A549 treated with AZD2906 at 1 μM for 4 hours (cell line): ENCODE results near the gene FUT1. TPM values are rescaled to one million over a fixed set of nuclear protein-coding genes. Genes with fewer than 3 reads are reported as not detected.

Source experiments
- total RNA-seq: library from RNA; stranded (reverse); fragments of 200-300 nt; extraction: Qiagen RNA extraction; gene quantifications from 5 replicates; pipeline ENCODE4 v1.2.3, GENCODE V29; 2022

The FUT1 gene
- 0.04 to 0.13 TPM (median 0.06 TPM) in 5 replicates for total RNA-seq

GRCh38 chr19:48752496-48753365 is at the start of gene FUT1:
Gene FUT1, minus strand, starts transcription at chr19:48752641. Its CDS starts 1,360 bp downstream, at chr19:48751281.

GRCh38 chr19:48755084-48755641 is 2.7 kb upstream of the FUT1 start, which contains the start of gene FGF21:
Gene FGF21, plus strand, starts transcription at chr19:48755524. Its CDS starts 713 bp downstream, at chr19:48756237.

GRCh38 chr19:48746738-48747575 is 5.5 kb downstream of the FUT1 start, which contains the start of gene IZUMO1:
Gene IZUMO1, minus strand, starts transcription at chr19:48746909. Its CDS starts 1,050 bp downstream, at chr19:48745859.

GRCh38 chr19:48740164-48740972 is 12.1 kb downstream of the FUT1 start, which contains the start of gene RASIP1:
Gene RASIP1, minus strand, starts transcription at chr19:48740610. Its CDS starts 328 bp downstream, at chr19:48740282.

GRCh38 chr19:48719263-48720171 is 32.9 kb downstream of the FUT1 start, which contains the start of gene MAMSTR:
Gene MAMSTR, minus strand, starts transcription at chr19:48719725. Its CDS starts 694 bp downstream, at chr19:48719031.

Other genes with a start within 250 kb of the FUT1 start
- gene LMTK3, start 240.8 kb downstream of the FUT1 start, total RNA-seq, result 2.5 to 5.4 TPM (median 5.0 TPM) in 5 replicates
- 13.7 to 18.5 TPM (median 15.6 TPM) in 5 replicates for gene SULT2B1, start 200.5 kb downstream of the FUT1 start, total RNA-seq
- 0.06 TPM in 1 of 5 replicates, not detected in the others for gene SPACA4, start 145.9 kb downstream of the FUT1 start, total RNA-seq
- 0.12 to 0.40 TPM (median 0.21 TPM) in 5 replicates for gene FAM83E, start 137.6 kb downstream of the FUT1 start, total RNA-seq
- gene RPL18, start 133.5 kb downstream of the FUT1 start, total RNA-seq, result 3,280 to 3,604 TPM (median 3,357 TPM) in 5 replicates
- gene SPHK2, start 133.1 kb downstream of the FUT1 start, total RNA-seq, result 10.1 to 17.9 TPM (median 15.0 TPM) in 5 replicates
- 1.4 to 2.6 TPM (median 1.9 TPM) in 5 replicates for gene DBP, start 115.3 kb downstream of the FUT1 start, total RNA-seq
- 6.9 to 11.7 TPM (median 9.4 TPM) in 5 replicates for gene CA11, start 106.5 kb downstream of the FUT1 start, total RNA-seq
- 0.06 to 0.22 TPM (median 0.15 TPM) in 5 replicates for gene NTN5, start 79.6 kb downstream of the FUT1 start, total RNA-seq
- not detected in 5 replicates for gene FUT2, start 56.7 kb downstream of the FUT1 start, total RNA-seq
- 0.25 to 0.52 TPM (median 0.35 TPM) in 5 replicates for gene MAMSTR, start 32.9 kb downstream of the FUT1 start, total RNA-seq
- 0.42 to 0.98 TPM (median 0.45 TPM) in 5 replicates for gene RASIP1, start 12.0 kb downstream of the FUT1 start, total RNA-seq
- not detected in 5 replicates for gene IZUMO1, start 5.7 kb downstream of the FUT1 start, total RNA-seq
- gene FGF21, start 2.9 kb upstream of the FUT1 start, total RNA-seq, result not detected in 5 replicates
- gene BCAT2, start 58.4 kb upstream of the FUT1 start, total RNA-seq, result 51.3 to 63.4 TPM (median 60.9 TPM) in 5 replicates
- 12.4 to 16.1 TPM (median 13.9 TPM) in 5 replicates for gene HSD17B14, start 83.8 kb upstream of the FUT1 start, total RNA-seq
- gene PLEKHA4, start 116.0 kb upstream of the FUT1 start, total RNA-seq, result 1.2 to 1.6 TPM (median 1.4 TPM) in 5 replicates
- 79.7 to 121 TPM (median 92.8 TPM) in 5 replicates for gene PPP1R15A, start 119.8 kb upstream of the FUT1 start, total RNA-seq
- not detected in 5 replicates for gene TULP2, start 146.1 kb upstream of the FUT1 start, total RNA-seq
- gene NUCB1, start 147.7 kb upstream of the FUT1 start, total RNA-seq, result 206 to 233 TPM (median 208 TPM) in 5 replicates
- gene DHDH, start 181.1 kb upstream of the FUT1 start, total RNA-seq, result 0.87 to 1.6 TPM (median 1.3 TPM) in 5 replicates
- 283 to 383 TPM (median 335 TPM) in 5 replicates for gene BAX, start 202.2 kb upstream of the FUT1 start, total RNA-seq
- 16,772 to 23,411 TPM (median 18,179 TPM) in 5 replicates for gene FTL, start 212.7 kb upstream of the FUT1 start, total RNA-seq
- 17.8 to 21.9 TPM (median 19.9 TPM) in 5 replicates for gene GYS1, start 240.7 kb upstream of the FUT1 start, total RNA-seq
- gene RUVBL2, start 241.2 kb upstream of the FUT1 start, total RNA-seq, result 221 to 248 TPM (median 236 TPM) in 5 replicates